Right atrium auricular region (tissue), 2 donors: ENCODE data around the gene PRKCA. TPM values are rescaled to one million over a fixed set of nuclear protein-coding genes. Genes with fewer than 3 reads are reported as not detected.

ENCODE experiments used
- DNase-seq: peaks from one replicate; pipeline ENCODE4 v3.0.0-alpha.2; 2019; ENCODE audit warnings: low spot score
- H3K27ac ChIP-seq, 2 donors: fragments of 200-600 bp; sonication (generic); 1 replicate in 1 of 2; 2 replicates in 1 of 2; pipeline ENCODE4 v1.5.1; 2016 to 2019
- H3K27me3 ChIP-seq, 2 donors: fragments of 200-600 bp; sonication (generic); one replicate each; pipeline versions ENCODE4 v1.5.1 to v1.6.0; 2017 to 2019
- H3K36me3 ChIP-seq: fragments of 200-600 bp; sonication (generic); one replicate; pipeline ENCODE4 v1.5.1; 2016
- H3K4me1 ChIP-seq, 2 donors: fragments of 200-600 bp; sonication (generic); one replicate each; pipeline versions ENCODE4 v1.5.1 to v1.6.0; 2017 to 2019
- H3K4me3 ChIP-seq, 2 donors: fragments of 200-600 bp; sonication (generic); 1 replicate in 1 of 2; 2 replicates in 1 of 2; pipeline ENCODE4 v1.5.1; 2017 to 2019; ENCODE audit warnings: mild to moderate bottlenecking in 1 of 2, moderate library complexity in 1 of 2
- H3K9me3 ChIP-seq, 2 donors: fragments of 200-600 bp; sonication (generic); one replicate each; pipeline ENCODE4 v1.5.1; 2019
- CTCF ChIP-seq, 2 donors: fragments of 200-600 bp; sonication (generic); IDR thresholded peaks; one replicate each; pipeline ENCODE4 v1.5.1; 2019; ENCODE audit warnings: antibody characterized with exemption in 2 of 2
- total RNA-seq, 2 donors: library from RNA; depleted of rRNA; stranded (reverse); fragments of >200 nt; gene quantifications; one replicate each; pipeline ENCODE4 v1.1.0, GENCODE V29; 2016

The PRKCA gene
- total RNA-seq, 2 donors from 2014 or later = 6.4 to 6.6 TPM

- Histone ChIP-seq H3K4me1 (no peaks in the 10 kb centered on the region), H3K36me3 (no peaks in the 10 kb centered on the region), H3K9me3 (no peaks in the 10 kb centered on the region), H3K4me3 (no peak overlapping the region), H3K27ac (no peak overlapping the region), H3K27me3 (no peaks in the 10 kb centered on the region)
- TF ChIP-seq CTCF (IDR thresholded peaks at IDR 0.05) = no peak
- no peak for DNase-seq
Observed at GRCh38 chr17:66814570-66814969, 512.2 kb downstream of the PRKCA start.

- no peak for TF ChIP-seq CTCF (IDR thresholded peaks at IDR 0.05)
- Histone ChIP-seq H3K4me3 (no peak overlapping the region), H3K36me3 (no peaks in the 10 kb centered on the region), H3K9me3 (no peaks in the 10 kb centered on the region), H3K27ac (no peak overlapping the region), H3K4me1 (no peaks in the 10 kb centered on the region), H3K27me3 (no peaks in the 10 kb centered on the region)
- no peak for DNase-seq
Observed at GRCh38 chr17:66817750-66818149, 515.3 kb downstream of the PRKCA start.

GRCh38 chr17:66819466-66819865, 517.1 kb downstream of the PRKCA start:
- Histone ChIP-seq H3K4me3 (no peak overlapping the region), H3K4me1 (no peaks in the 10 kb centered on the region), H3K27ac (no peak overlapping the region), H3K27me3 (no peaks in the 10 kb centered on the region), H3K36me3 (no peaks in the 10 kb centered on the region), H3K9me3 (no peaks in the 10 kb centered on the region)
- DNase-seq = no peak
- no peak for TF ChIP-seq CTCF (IDR thresholded peaks at IDR 0.05)

- no peaks in the 10 kb centered on the region for H3K27me3 ChIP-seq
Observed at GRCh38 chr17:66822009-66822408, 519.6 kb downstream of the PRKCA start.

GRCh38 chr17:66826856-66827255, 524.4 kb downstream of the PRKCA start:
- TF ChIP-seq CTCF (IDR thresholded peaks at IDR 0.05) = no peak
- H3K4me1 ChIP-seq = no peaks in the 10 kb centered on the region
- no peak for DNase-seq
- H3K36me3 ChIP-seq = no peaks in the 10 kb centered on the region
- H3K27me3 ChIP-seq = no peaks in the 10 kb centered on the region
- no peak overlapping the region for H3K27ac ChIP-seq
- H3K4me3 ChIP-seq = no peak overlapping the region
- H3K9me3 ChIP-seq = no peaks in the 10 kb centered on the region

More at GRCh38 chr17:66822009-66822408, 519.6 kb downstream of the PRKCA start:
- H3K36me3 ChIP-seq = no peaks in the 10 kb centered on the region
- H3K27ac ChIP-seq = no peak overlapping the region
- no peaks in the 10 kb centered on the region for H3K4me1 ChIP-seq
- no peak for DNase-seq
- TF ChIP-seq CTCF (IDR thresholded peaks at IDR 0.05) = no peak
- H3K4me3 ChIP-seq = no peak overlapping the region
- no peaks in the 10 kb centered on the region for H3K9me3 ChIP-seq

GRCh38 chr17:66829386-66829864, 527.0 kb downstream of the PRKCA start:
- no peak for DNase-seq
- Histone ChIP-seq H3K4me3 (no peak overlapping the region), H3K27me3 (peaks cover 0 to 3% of the 10 kb centered on the region in 2 donors), H3K36me3 (no peaks in the 10 kb centered on the region), H3K27ac (no peak overlapping the region), H3K4me1 (no peaks in the 10 kb centered on the region), H3K9me3 (no peaks in the 10 kb centered on the region)
- TF ChIP-seq CTCF (IDR thresholded peaks at IDR 0.05) = no peak
